Muscle of leg (tissue), 11 donors: Measurements from ENCODE around the gene IRS1. TPM values are rescaled to one million over a fixed set of nuclear protein-coding genes. Genes with fewer than 3 reads are reported as not detected.
A peak's percentile ranks its signal among the peaks of the same experiment; 100 is the strongest.

Experiments used
- DNase-seq: peaks from one replicate; pipeline ENCODE4 v3.0.0; 2013
- H3K27ac ChIP-seq: one replicate; pipeline ENCODE4 v1.5.1; 2013; ENCODE audit warnings: mild to moderate bottlenecking, low read length, control low read depth
- H3K27me3 ChIP-seq: one replicate; pipeline ENCODE4 v1.6.1; 2013; ENCODE audit warnings: low read length; ENCODE audit not compliant: control insufficient read depth, insufficient read depth
- H3K36me3 ChIP-seq: one replicate; pipeline ENCODE4 v1.6.1; 2013; ENCODE audit warnings: low read length; ENCODE audit not compliant: control insufficient read depth, insufficient read depth
- H3K4me1 ChIP-seq: one replicate; pipeline ENCODE4 v1.6.1; 2013; ENCODE audit warnings: low read length; ENCODE audit not compliant: control insufficient read depth, insufficient read depth
- H3K4me3 ChIP-seq: one replicate; pipeline ENCODE4 v1.5.1; 2013; ENCODE audit warnings: low read length, control low read depth
- H3K9me3 ChIP-seq: replicated peaks from 2 replicates; pipeline ENCODE4 v1.6.1; 2013; ENCODE audit warnings: low read depth, low read length; ENCODE audit not compliant: control insufficient read depth
- WGBS: methylation state at CpG from one replicate; pipeline ENCODE4 v1.1.5; 2013; ENCODE audit warnings: missing lambda C conversion rate; ENCODE audit not compliant: insufficient coverage; 5-methylcytosine and 5-hydroxymethylcytosine counted together
- polyA plus RNA-seq, 8 donors: library from polyadenylated mRNA; unstranded; fragments of 120-200 nt; gene quantifications; one replicate each; pipeline versions ENCODE4 v1.2.1 to v1.2.3, GENCODE V29; 2013; ENCODE audit warnings: inconsistent platforms in 1 of 8, low replicate concordance in 1 of 8; ENCODE audit not compliant: insufficient read length in 8 of 8, insufficient read depth in 1 of 8
- total RNA-seq: library from RNA; stranded (reverse); fragments of 120-200 nt; gene quantifications from one replicate; pipeline ENCODE4 v1.2.4, GENCODE V29; 2013

The IRS1 gene
- total and polyA plus RNA-seq, 9 donors = 9.2 to 22.1 (median 14.3) TPM

GRCh38 chr2:226743915-226744314 lies 55.7 kb downstream of the IRS1 start:
- H3K4me1 ChIP-seq = peaks cover 15% of the 10 kb centered on the region
- peaks cover 5% of the 10 kb centered on the region for H3K36me3 ChIP-seq
- H3K9me3 ChIP-seq = no peaks in the 10 kb centered on the region
- no peaks in the 10 kb centered on the region for H3K27me3 ChIP-seq
- no CpG with 5 or more reads among the region's 4 CpGs for whole genome bisulfite sequencing
- H3K27ac ChIP-seq = no peak overlapping the region
- DNase-seq = peak; percentile 63
- no peak overlapping the region for H3K4me3 ChIP-seq

DNA sequence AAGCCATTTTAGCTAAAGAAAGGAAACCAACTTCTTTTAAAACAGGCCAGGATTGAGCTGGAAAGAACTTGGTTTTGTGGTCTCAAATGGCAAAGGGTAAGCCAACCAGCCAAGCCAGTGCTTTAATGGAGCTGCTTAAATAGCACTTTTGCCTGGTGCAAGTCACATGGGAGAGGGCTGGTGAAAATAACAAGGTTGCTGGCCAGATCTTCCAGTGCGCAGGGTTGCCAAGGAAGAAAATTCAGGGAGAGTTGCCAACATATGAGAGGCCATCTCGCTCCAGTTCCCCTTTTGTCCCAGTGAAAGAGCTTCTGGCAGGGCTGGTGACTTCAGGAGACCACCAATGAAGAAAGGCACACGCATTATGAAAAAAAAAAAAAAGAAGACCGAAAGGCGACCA lies 57.3 kb downstream of the IRS1 start:
- WGBS = no CpG with 5 or more reads among the region's 5 CpGs
- H3K4me3 ChIP-seq = no peak overlapping the region
- peaks cover 1% of the 10 kb centered on the region for H3K36me3 ChIP-seq

DNA sequence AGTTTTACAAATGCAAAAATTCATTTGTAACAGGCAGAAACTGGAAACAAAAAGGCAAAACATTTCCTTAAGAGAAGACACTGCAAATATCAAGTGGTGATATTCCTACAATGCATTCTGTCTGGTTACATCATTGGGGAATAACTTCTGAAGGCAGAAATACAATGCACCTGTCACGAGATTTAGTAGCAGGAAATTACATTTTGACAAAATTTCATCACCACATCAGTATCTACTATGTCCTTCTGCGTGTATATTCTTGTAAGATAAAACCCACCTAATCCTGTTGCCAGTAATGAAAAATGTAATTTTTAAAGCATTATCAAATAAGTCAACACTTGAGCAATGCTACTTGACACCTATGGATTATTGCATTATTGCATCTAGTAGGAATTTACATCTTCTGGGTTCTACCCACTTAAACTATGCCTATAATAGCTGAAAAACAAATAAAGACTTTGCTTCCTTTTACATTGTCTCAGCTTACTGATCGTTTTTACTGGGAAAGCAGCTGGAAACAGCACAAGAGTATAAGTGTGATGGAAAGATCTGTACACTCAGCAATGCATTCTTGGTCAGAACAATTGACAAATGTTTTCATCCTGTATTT lies 59.5 kb downstream of the IRS1 start:
- Histone ChIP-seq H3K36me3 (no peaks in the 10 kb centered on the region), H3K27me3 (no peaks in the 10 kb centered on the region), H3K4me3 (no peak overlapping the region), H3K4me1 (peaks cover 21% of the 10 kb centered on the region), H3K9me3 (no peaks in the 10 kb centered on the region), H3K27ac (peak overlapping the region; percentile 36)
- DNase-seq = peak; percentile 66
- no CpG with 5 or more reads among the region's 3 CpGs for WGBS

More for the DNA sequence above, 57.3 kb downstream of the IRS1 start:
- DNase-seq = peak; percentile 72
- Histone ChIP-seq H3K27ac (peak overlapping the region; percentile 63), H3K27me3 (no peaks in the 10 kb centered on the region), H3K9me3 (no peaks in the 10 kb centered on the region), H3K4me1 (peaks cover 21% of the 10 kb centered on the region)

DNA sequence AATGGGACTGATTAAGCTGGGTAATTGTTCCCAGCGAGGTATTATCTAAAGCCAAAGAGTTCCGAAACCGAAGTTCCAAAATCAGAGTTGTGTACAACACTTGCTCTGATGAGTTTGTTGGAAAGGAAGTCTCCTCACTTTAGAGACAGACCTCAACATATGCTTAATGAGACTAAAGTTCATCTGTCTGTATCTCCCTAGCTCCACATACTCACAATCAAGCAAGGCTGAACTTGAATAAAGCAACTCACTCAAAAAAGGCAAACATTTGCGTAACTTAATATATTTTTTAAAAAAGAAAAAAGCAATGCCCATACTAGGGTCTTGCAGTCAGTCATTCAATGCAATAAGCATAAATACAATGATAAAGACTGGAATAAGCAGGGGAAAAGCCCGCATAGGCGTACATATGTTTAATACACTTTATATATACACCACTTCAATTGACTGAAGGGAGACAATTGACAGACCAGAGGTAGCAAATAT lies 60.0 kb downstream of the IRS1 start:
- Histone ChIP-seq H3K4me3 (no peak overlapping the region), H3K36me3 (no peaks in the 10 kb centered on the region), H3K27ac (peak overlapping the region; percentile 36), H3K27me3 (no peaks in the 10 kb centered on the region), H3K4me1 (peaks cover 21% of the 10 kb centered on the region), H3K9me3 (no peaks in the 10 kb centered on the region)
- WGBS = no CpG with 5 or more reads among the region's 6 CpGs
- DNase-seq = no peak

GRCh38 chr2:226738821-226739544 lies 60.6 kb downstream of the IRS1 start:
- peaks cover 21% of the 10 kb centered on the region for H3K4me1 ChIP-seq
- no CpG with 5 or more reads among the region's 6 CpGs for WGBS

DNA sequence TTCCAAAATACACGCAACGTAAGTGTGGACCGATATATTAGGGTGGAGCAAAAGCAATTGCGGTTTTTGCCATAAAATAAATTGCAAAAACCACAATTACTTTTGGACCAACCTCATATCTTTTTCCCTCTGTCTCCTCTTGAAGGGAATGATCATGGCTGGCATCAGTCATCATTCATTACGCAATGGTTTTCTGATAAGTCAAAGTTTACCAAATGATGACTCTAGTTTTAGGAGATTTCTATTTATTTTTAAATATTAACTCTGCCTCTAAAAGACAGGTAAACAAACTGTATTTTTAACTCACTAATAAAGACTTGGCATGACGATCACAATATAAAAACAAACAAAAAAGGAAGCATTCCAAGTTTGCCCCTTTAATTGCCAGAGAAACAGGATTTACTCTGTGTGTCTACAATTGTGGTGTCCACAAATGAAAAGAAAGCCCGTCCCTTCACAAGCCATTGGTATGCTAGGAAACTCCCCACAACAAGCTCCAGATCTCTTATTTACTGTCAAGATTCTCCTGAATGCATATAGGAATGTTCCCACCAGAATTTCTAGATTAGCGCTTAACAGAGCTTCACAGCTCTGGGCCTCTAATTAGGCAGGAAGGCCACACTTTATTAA lies 61.3 kb downstream of the IRS1 start:
- no peak for DNase-seq
- peaks cover 21% of the 10 kb centered on the region for H3K4me1 ChIP-seq
- no CpG with 5 or more reads among the region's 8 CpGs for WGBS
- H3K27ac ChIP-seq = peak overlapping the region; percentile 50
- no peaks in the 10 kb centered on the region for H3K9me3 ChIP-seq
- no peak overlapping the region for H3K4me3 ChIP-seq
- peaks cover 2% of the 10 kb centered on the region for H3K36me3 ChIP-seq
- H3K27me3 ChIP-seq = no peaks in the 10 kb centered on the region

More at GRCh38 chr2:226738821-226739544, 60.6 kb downstream of the IRS1 start:
- H3K4me3 ChIP-seq = no peak overlapping the region
- no peaks in the 10 kb centered on the region for H3K27me3 ChIP-seq
- no peaks in the 10 kb centered on the region for H3K9me3 ChIP-seq
- no peak for DNase-seq
- H3K27ac ChIP-seq = peak overlapping the region; percentile 50
- H3K36me3 ChIP-seq = peaks cover 2% of the 10 kb centered on the region

DNA sequence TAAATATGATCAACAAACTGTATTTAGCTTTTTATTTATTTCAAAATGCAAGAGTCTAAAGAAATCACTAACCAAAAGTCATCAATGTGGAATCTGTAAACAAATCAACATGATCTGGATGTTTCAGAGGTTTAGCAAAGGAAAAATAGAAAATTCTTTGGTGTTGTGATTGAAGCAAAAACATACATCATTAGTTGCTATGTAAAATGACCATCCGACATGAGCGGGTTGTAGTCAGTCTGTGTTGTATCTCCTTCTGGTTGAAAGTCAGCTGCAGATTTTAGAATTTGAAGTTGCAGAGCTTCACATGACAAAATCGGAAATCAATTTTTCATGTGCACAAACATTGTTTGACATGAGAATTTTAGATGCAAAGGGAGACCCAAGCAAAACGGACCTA lies 63.2 kb downstream of the IRS1 start:
- Histone ChIP-seq H3K9me3 (no peaks in the 10 kb centered on the region), H3K36me3 (peaks cover 4% of the 10 kb centered on the region), H3K4me3 (no peak overlapping the region), H3K27me3 (no peaks in the 10 kb centered on the region), H3K4me1 (peaks cover 13% of the 10 kb centered on the region), H3K27ac (no peak overlapping the region)
- no peak for DNase-seq
- 79% methylated on average over 2 of the region's 4 CpGs for WGBS

GRCh38 chr2:226733927-226734564 lies 65.6 kb downstream of the IRS1 start:
- Histone ChIP-seq H3K27ac (no peak overlapping the region), H3K4me1 (peaks cover 10% of the 10 kb centered on the region)
- WGBS = 85% methylated on average over 2 of the region's 4 CpGs

GRCh38 chr2:226733189-226733858 lies 66.3 kb downstream of the IRS1 start:
- H3K27ac ChIP-seq = no peak overlapping the region
- 75% methylated on average over 4 of the region's 6 CpGs for WGBS
- H3K27me3 ChIP-seq = no peaks in the 10 kb centered on the region
- H3K9me3 ChIP-seq = no peaks in the 10 kb centered on the region
- no peak overlapping the region for H3K4me3 ChIP-seq
- no peak for DNase-seq
- H3K4me1 ChIP-seq = peaks cover 4% of the 10 kb centered on the region
- H3K36me3 ChIP-seq = peaks cover 4% of the 10 kb centered on the region

More at GRCh38 chr2:226733927-226734564, 65.6 kb downstream of the IRS1 start:
- no peaks in the 10 kb centered on the region for H3K27me3 ChIP-seq
- peaks cover 4% of the 10 kb centered on the region for H3K36me3 ChIP-seq
- DNase-seq = no peak
- no peaks in the 10 kb centered on the region for H3K9me3 ChIP-seq
- no peak overlapping the region for H3K4me3 ChIP-seq
